Measurements from ENCODE around the gene C14orf180.
"Not testable (repeated sequence)": the region's sequence is repeated elsewhere in the genome, so short reads cannot be mapped to it uniquely, and the experiment has no call there.

The C14orf180 gene

GRCh38 chr14:104614126-104614812, 34.7 kb downstream of the C14orf180 start:
- no peak for DNase-seq

GRCh38 chr14:104624939-104625338, 45.4 kb downstream of the C14orf180 start:
- no peak for DNase-seq

GRCh38 chr14:104632781-104633180, 53.2 kb downstream of the C14orf180 start:
- peak; percentile 39 for DNase-seq

- no peak for DNase-seq
Observed at GRCh38 chr14:104633276-104634137, 53.9 kb downstream of the C14orf180 start.

GRCh38 chr14:104634138-104634760, 54.7 kb downstream of the C14orf180 start:
- no peak for DNase-seq

GRCh38 chr14:104634886-104635570, 55.5 kb downstream of the C14orf180 start:
- DNase-seq, result no peak

- no peak for DNase-seq
Observed at GRCh38 chr14:104635717-104636116, 56.2 kb downstream of the C14orf180 start.

GRCh38 chr14:104636131-104636530, 56.6 kb downstream of the C14orf180 start:
- no peak for DNase-seq

GRCh38 chr14:104636846-104637545, 57.4 kb downstream of the C14orf180 start:
- not testable (repeated sequence) for DNase-seq

- DNase-seq, result no peak
Observed at GRCh38 chr14:104637546-104638003, 58.0 kb downstream of the C14orf180 start.

GRCh38 chr14:104638190-104638589, 58.6 kb downstream of the C14orf180 start:
- DNase-seq, result no peak

GRCh38 chr14:104638927-104639450, 59.4 kb downstream of the C14orf180 start:
- no peak for DNase-seq

- DNase-seq, result no peak
Observed at GRCh38 chr14:104639471-104639870, 59.9 kb downstream of the C14orf180 start.
